IPS-18a (cell line): ENCODE measurements around the gene PIGR.

Source experiments
- H3K27ac ChIP-seq: one replicate; pipeline ENCODE4 v1.5.1; 2013; ENCODE audit warnings: low read length
- H3K27me3 ChIP-seq: one replicate; pipeline ENCODE4 v1.6.1; 2013; ENCODE audit warnings: mild to moderate bottlenecking, low read length; ENCODE audit not compliant: control insufficient read depth, insufficient read depth
- H3K36me3 ChIP-seq: one replicate; pipeline ENCODE4 v1.6.1; 2013; ENCODE audit warnings: low read depth, low read length; ENCODE audit not compliant: control insufficient read depth
- H3K4me1 ChIP-seq: one replicate; pipeline ENCODE4 v1.6.1; 2013; ENCODE audit warnings: low read depth, low read length; ENCODE audit not compliant: control insufficient read depth
- H3K4me3 ChIP-seq: one replicate; pipeline ENCODE4 v1.5.1; 2013; ENCODE audit warnings: low read length
- H3K9ac ChIP-seq: one replicate; pipeline ENCODE4 v1.6.1; 2013; ENCODE audit warnings: mild to moderate bottlenecking, low read length, moderate library complexity
- H3K9me3 ChIP-seq: one replicate; pipeline ENCODE4 v1.6.1; 2013; ENCODE audit warnings: low read depth, low read length; ENCODE audit not compliant: control insufficient read depth

Gene PIGR, protein sequence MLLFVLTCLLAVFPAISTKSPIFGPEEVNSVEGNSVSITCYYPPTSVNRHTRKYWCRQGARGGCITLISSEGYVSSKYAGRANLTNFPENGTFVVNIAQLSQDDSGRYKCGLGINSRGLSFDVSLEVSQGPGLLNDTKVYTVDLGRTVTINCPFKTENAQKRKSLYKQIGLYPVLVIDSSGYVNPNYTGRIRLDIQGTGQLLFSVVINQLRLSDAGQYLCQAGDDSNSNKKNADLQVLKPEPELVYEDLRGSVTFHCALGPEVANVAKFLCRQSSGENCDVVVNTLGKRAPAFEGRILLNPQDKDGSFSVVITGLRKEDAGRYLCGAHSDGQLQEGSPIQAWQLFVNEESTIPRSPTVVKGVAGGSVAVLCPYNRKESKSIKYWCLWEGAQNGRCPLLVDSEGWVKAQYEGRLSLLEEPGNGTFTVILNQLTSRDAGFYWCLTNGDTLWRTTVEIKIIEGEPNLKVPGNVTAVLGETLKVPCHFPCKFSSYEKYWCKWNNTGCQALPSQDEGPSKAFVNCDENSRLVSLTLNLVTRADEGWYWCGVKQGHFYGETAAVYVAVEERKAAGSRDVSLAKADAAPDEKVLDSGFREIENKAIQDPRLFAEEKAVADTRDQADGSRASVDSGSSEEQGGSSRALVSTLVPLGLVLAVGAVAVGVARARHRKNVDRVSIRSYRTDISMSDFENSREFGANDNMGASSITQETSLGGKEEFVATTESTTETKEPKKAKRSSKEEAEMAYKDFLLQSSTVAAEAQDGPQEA

DNA sequence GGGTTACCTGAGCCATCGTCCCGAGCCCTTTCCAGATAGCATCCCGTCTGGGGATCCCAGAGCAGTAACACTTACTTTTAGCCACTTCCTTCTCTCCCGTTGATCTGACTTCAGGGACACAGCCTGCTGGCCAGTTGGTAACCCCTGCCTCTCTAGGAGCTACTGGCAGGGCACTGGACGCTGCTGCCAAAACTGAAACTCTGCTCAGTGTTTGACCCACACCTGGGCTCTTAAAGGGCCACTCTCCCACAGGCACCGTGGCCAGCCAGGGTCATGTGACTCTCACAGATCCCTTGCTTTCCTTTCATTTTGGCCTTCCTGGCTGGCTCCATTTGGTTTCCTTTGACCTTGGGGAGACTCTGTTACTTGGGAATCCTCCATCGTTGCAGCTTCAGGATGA, at the start of gene PIGR:
TSS of gene PIGR (minus strand) at position 206 of the 400 bp plus-strand sequence. CDS start 5,935 bp downstream, outside the sequence.
- no peak within 1 kb of the TSS for H3K4me3 ChIP-seq
- no peak within 1 kb of the TSS for H3K27ac ChIP-seq
- no peak within 1 kb of the TSS for H3K9ac ChIP-seq
- H3K4me1 ChIP-seq = no peaks in the 10 kb centered on the region
- no peaks in the 10 kb centered on the region for H3K27me3 ChIP-seq
- no peaks in the 10 kb centered on the region for H3K9me3 ChIP-seq
- H3K36me3 ChIP-seq = no peaks in the 10 kb centered on the region

DNA sequence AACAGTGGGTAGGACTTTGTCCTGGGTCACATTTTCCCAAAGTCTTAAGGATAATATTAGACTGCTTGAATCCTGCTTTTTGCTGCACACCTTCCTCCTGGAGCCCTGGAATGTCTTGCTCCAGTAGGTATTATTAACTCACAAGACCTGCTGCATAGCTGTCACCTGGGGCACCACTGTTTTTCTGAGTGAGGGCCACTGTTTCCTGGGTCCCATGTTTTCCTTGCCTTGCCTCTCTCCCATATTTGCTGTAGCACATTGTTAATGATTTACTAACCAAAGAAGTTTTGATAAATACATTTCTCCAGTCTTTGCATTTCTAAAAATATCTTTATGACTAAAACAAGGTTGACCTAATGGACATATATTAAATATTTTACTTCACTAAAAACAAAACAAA, 46.5 kb upstream of the PIGR start:
- no peaks in the 10 kb centered on the region for H3K27me3 ChIP-seq
- H3K27ac ChIP-seq = no peak overlapping the region
- no peaks in the 10 kb centered on the region for H3K36me3 ChIP-seq
- H3K4me3 ChIP-seq = no peak overlapping the region
- H3K9me3 ChIP-seq = no peaks in the 10 kb centered on the region
- H3K4me1 ChIP-seq = no peaks in the 10 kb centered on the region
- no peak overlapping the region for H3K9ac ChIP-seq

DNA sequence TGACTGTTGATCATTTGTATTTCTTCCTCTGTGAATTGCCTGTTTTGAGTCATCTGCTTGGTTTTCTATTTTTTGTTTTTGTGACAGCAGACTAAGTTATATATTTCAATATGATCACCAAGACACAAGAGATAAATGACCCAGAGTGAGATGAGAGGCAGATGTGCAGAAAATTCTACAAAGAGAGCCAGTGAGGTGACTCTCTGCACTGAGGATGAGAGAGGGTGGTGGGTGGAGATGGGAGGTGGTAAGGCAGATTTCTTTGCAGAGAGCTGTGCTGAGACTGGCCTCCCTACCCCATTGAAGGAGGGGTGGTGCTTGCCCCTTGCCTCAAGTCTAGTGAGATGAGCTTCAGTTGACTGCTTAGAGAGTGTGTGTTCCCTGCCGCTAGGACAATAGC, 41.6 kb upstream of the PIGR start:
- Histone ChIP-seq H3K9me3 (no peaks in the 10 kb centered on the region), H3K4me1 (peaks cover 13% of the 10 kb centered on the region), H3K36me3 (no peaks in the 10 kb centered on the region), H3K4me3 (no peak overlapping the region), H3K9ac (no peak overlapping the region), H3K27me3 (no peaks in the 10 kb centered on the region), H3K27ac (no peak overlapping the region)

DNA sequence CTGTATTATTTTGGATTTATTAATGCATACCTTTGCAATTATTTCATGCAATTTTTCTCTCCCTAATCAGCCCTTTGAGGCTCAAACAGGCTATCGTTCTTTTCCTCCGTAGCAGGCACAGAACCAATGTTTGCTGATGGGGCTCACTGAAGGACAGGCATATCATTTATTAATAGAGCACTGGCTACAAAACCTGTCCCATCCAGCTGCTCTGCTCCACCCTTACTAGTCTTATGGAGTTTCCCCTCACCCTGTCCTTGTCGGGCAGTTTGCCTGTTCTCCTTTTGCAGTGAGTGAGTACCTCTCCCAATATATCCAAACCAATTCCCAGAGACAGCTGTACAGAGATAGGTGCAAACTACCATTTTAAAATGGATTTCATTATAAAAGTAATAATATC, 40.6 kb upstream of the PIGR start:
- Histone ChIP-seq H3K27me3 (no peaks in the 10 kb centered on the region), H3K36me3 (no peaks in the 10 kb centered on the region), H3K9me3 (no peaks in the 10 kb centered on the region), H3K4me3 (no peak overlapping the region), H3K4me1 (peaks cover 13% of the 10 kb centered on the region), H3K9ac (no peak overlapping the region), H3K27ac (no peak overlapping the region)

DNA sequence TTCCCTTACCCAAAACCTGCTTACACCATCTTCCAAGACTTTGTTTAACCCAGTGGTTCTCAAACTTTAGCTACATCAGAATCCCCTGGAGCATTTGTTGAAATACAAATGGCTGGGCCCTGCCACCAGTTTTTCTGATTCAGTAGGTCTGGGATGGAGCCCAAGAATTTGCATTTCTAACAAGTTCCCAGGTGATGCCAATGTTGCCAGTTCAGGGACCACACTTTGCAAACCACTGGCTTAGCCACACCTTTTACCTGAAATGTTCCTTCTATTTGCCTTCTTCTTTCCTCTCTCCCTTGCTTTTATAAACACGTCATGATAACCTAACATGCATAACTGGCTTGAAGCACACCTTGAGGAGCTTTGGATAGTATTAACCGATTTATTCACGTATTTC, 40.1 kb upstream of the PIGR start:
- Histone ChIP-seq H3K27me3 (no peaks in the 10 kb centered on the region), H3K36me3 (no peaks in the 10 kb centered on the region)

DNA sequence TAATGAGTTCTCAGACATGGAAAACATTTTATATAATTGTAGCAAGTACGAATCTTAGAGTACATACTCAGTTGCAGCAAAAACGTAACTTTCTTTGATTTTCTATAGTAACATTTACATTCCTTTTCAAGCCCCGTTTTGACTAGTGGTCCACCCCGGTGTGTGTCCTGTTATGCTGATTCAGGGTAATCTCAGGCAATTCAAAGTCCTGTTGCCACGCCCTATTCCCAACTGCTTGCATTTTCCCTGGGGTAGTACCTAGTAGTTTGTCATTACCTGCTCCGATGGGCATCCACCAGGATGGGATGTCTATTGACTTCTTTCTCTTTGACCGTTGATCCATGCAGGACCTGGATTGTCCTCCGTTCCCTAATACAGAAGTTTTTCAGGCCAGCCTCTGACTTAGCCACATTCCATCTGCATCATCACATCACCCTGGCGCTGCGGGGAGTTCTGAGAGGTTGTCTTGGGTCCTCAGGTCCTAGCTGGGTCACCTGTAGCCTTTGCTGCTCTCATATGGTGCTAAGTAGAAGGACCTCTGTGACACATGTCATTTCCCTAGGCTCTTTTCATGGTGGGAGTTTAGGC, 39.0 kb upstream of the PIGR start:
- H3K27me3 ChIP-seq = no peaks in the 10 kb centered on the region
- H3K27ac ChIP-seq = no peak overlapping the region
- no peak overlapping the region for H3K9ac ChIP-seq
- no peaks in the 10 kb centered on the region for H3K36me3 ChIP-seq
- no peak overlapping the region for H3K4me3 ChIP-seq
- peaks cover 13% of the 10 kb centered on the region for H3K4me1 ChIP-seq
- H3K9me3 ChIP-seq = no peaks in the 10 kb centered on the region

More for the DNA sequence above, 40.1 kb upstream of the PIGR start:
- Histone ChIP-seq H3K27ac (no peak overlapping the region), H3K4me1 (peaks cover 13% of the 10 kb centered on the region), H3K9ac (no peak overlapping the region), H3K4me3 (no peak overlapping the region), H3K9me3 (no peaks in the 10 kb centered on the region)

DNA sequence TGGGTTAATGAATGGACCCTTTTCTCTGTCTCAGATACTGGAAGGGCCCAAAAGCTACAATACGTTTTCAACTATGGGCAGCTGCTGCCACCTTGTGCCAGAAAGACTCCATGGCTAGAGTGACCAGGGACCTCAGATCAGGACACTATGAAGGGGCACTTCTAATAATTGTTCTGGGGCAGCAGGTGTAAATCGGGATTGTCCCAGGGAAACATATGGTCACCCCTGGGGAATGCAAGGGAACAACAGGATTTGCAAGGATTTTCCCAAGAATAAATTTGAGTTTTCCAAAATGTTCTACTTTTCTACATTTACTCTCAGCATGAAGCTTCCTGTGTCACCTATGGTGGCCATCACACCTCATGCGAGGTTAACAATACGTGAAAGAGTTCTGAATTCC, 36.0 kb upstream of the PIGR start:
- no peak overlapping the region for H3K27ac ChIP-seq
- H3K4me3 ChIP-seq = no peak overlapping the region
- no peaks in the 10 kb centered on the region for H3K9me3 ChIP-seq
- H3K36me3 ChIP-seq = no peaks in the 10 kb centered on the region
- no peaks in the 10 kb centered on the region for H3K27me3 ChIP-seq
- H3K9ac ChIP-seq = no peak overlapping the region
- H3K4me1 ChIP-seq = peaks cover 17% of the 10 kb centered on the region

DNA sequence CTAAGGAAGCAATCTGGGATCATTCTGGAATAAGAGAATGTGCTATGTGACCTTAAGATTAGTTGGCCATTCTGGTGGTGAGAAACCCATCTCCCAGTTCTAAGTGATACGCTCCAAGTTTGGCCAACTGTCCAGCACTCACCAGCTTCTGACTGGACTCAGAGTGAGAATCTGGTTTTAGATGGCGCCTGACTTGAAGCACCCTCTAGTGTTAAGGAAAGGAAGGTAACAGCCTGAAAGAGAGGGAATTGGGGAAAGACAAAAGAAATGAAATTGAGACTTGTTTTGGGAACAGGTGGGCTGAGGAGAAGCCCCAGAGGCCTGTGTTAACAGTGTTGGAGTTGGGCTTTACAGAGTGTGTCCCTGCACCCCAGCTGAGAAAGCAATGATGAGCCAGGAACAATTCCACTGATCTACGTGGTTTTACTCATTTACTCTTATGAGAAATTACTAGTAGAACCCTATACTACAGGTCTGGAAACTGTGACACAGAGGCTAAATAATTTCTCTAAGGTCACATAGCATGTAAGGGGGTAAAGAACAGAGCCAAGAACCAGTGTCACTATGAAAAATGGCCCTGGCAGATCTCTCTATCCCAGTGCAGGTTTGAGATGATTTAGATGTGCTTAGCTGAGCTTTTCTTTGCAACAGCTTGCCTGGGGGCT, 33.2 kb upstream of the PIGR start:
- Histone ChIP-seq H3K9ac (no peak overlapping the region), H3K36me3 (no peaks in the 10 kb centered on the region), H3K9me3 (no peaks in the 10 kb centered on the region), H3K27me3 (no peaks in the 10 kb centered on the region), H3K4me1 (peaks cover 8% of the 10 kb centered on the region), H3K4me3 (no peak overlapping the region), H3K27ac (no peak overlapping the region)

DNA sequence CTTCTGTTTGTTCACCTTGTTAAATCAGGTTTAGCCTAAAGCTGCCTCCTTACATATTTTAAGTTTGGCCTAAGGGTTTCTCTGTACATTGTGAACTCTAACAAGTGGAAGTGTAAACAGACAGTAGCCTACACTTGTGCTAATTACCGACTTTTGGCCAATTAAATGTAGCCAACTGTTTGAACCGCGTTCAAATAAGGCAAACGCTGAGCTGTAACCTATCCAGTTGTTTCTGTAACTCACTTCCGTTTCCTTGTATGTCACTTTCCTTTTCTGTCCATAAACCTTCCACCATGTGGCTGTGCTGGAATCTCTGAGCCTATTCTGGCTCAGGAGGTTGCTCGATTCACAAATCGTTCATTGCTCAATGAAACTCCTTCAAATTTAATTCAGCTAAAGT, 32.0 kb upstream of the PIGR start:
- Histone ChIP-seq H3K4me3 (no peak overlapping the region), H3K27me3 (no peaks in the 10 kb centered on the region), H3K9me3 (no peaks in the 10 kb centered on the region), H3K27ac (no peak overlapping the region), H3K36me3 (no peaks in the 10 kb centered on the region), H3K4me1 (peaks cover 7% of the 10 kb centered on the region), H3K9ac (no peak overlapping the region)

DNA sequence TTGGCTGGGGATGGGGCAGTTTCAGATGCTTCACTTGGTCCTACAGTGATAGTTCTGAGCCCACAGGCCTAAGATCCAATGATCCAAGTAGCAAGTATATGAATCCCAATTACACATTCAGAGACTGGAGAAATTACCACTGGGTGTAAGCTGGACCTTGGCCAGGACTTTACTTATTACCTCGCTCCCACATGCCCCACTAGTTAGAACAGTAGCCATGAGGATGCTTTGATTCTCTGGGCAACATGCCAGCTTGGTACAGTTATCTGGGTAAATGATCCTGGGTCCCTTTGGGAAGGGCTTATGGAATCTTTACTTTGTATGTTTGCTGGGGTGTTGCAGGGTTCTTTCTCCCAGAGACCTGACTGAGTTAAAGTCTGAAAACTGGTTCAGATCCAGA, 29.0 kb upstream of the PIGR start:
- Histone ChIP-seq H3K4me1 (peaks cover 4% of the 10 kb centered on the region), H3K4me3 (no peak overlapping the region), H3K36me3 (no peaks in the 10 kb centered on the region), H3K27me3 (no peaks in the 10 kb centered on the region), H3K9me3 (no peaks in the 10 kb centered on the region), H3K27ac (no peak overlapping the region), H3K9ac (no peak overlapping the region)

DNA sequence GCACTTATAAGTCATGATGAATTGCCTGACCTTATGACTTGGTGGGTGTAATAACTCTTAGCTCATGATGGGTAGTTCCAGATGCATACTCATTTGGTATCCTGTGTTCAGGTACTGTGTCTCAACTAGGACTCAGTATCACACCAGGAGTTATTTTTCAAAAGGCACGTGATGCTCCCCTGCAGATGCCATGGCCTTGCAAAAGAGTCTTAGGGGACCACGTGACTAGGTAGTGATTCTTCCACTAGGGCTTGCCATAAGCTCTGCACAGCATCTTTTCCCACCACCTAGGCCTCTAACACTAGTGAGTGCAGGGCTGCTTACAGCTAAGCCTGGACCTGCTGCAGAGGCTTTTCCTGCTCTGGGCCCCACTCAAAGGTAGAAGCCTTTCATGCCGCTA, 27.9 kb upstream of the PIGR start:
- Histone ChIP-seq H3K36me3 (no peaks in the 10 kb centered on the region), H3K27ac (no peak overlapping the region), H3K9ac (no peak overlapping the region), H3K27me3 (no peaks in the 10 kb centered on the region), H3K4me1 (no peaks in the 10 kb centered on the region), H3K9me3 (no peaks in the 10 kb centered on the region), H3K4me3 (no peak overlapping the region)
